HG03575 (cell line): ENCODE measurements around the gene ANKS1B.

Source experiments
- ATAC-seq: cut with Tn5 transposase; IDR thresholded peaks from one replicate; pipeline ENCODE4 v1.9.1; 2021; ENCODE audit not compliant: unreplicated experiment, insufficient number of reproducible peaks, low FRiP score; ENCODE audit errors: extremely low read depth

ANKS1B gene

GRCh38 chr12:98818239-98818638 lies 1166.5 kb downstream of the ANKS1B start:
- no peak for ATAC-seq

- ATAC-seq, result no peak
These were observed 1167.0 kb downstream of the ANKS1B start for GRCh38 chr12:98817742-98818141.

- ATAC-seq, result no peak
These were observed 1168.0 kb downstream of the ANKS1B start for GRCh38 chr12:98816720-98817119.

- no peak for ATAC-seq
These were observed 1170.5 kb downstream of the ANKS1B start for GRCh38 chr12:98814254-98814653.

- ATAC-seq, result no peak
These were observed 1172.5 kb downstream of the ANKS1B start for GRCh38 chr12:98812225-98812624.

- ATAC-seq, result no peak
These were observed 1176.4 kb downstream of the ANKS1B start for GRCh38 chr12:98808243-98808875.

GRCh38 chr12:98807187-98807586 lies 1177.5 kb downstream of the ANKS1B start:
- no peak for ATAC-seq

GRCh38 chr12:98803468-98804209 lies 1181.1 kb downstream of the ANKS1B start:
- ATAC-seq, result no peak

GRCh38 chr12:98799822-98800221 lies 1184.9 kb downstream of the ANKS1B start:
- ATAC-seq, result no peak

GRCh38 chr12:98799146-98799810 lies 1185.5 kb downstream of the ANKS1B start:
- ATAC-seq, result no peak

- ATAC-seq, result no peak
These were observed 1187.5 kb downstream of the ANKS1B start for GRCh38 chr12:98797200-98797599.

GRCh38 chr12:98796745-98797144 lies 1188.0 kb downstream of the ANKS1B start:
- no peak for ATAC-seq

- ATAC-seq, result no peak
These were observed 1191.6 kb downstream of the ANKS1B start for GRCh38 chr12:98793121-98793520.

- no peak for ATAC-seq
These were observed 1193.3 kb downstream of the ANKS1B start for GRCh38 chr12:98791406-98791805.

- no peak for ATAC-seq
These were observed 1196.3 kb downstream of the ANKS1B start for GRCh38 chr12:98788396-98788795.

- no peak for ATAC-seq
These were observed 1198.1 kb downstream of the ANKS1B start for GRCh38 chr12:98786653-98787052.

GRCh38 chr12:98783420-98783819 lies 1201.3 kb downstream of the ANKS1B start:
- no peak for ATAC-seq

GRCh38 chr12:98780261-98780660 lies 1204.5 kb downstream of the ANKS1B start:
- no peak for ATAC-seq

- ATAC-seq, result no peak
These were observed 1211.9 kb downstream of the ANKS1B start for GRCh38 chr12:98772818-98773217.
